Measurements from ENCODE around the gene BTBD3.

The BTBD3 gene

GRCh38 chr20:11901127-11901526 lies 16.6 kb upstream of the BTBD3 start:
- H3K4me3 ChIP-seq (ENCODE audit: low read length): no peak overlapping the region
- 0 out of 2 replicates have a peak, but pooled peaks have one; percentile 1 for TF ChIP-seq CTCF (conservative IDR thresholded peaks at IDR 0.05; ENCODE audit: low read length)
- peak; percentile 89 for DNase-seq (ENCODE audit: low read depth)

GRCh38 chr20:11902285-11902697 lies 15.4 kb upstream of the BTBD3 start:
- no peak for TF ChIP-seq CTCF (conservative IDR thresholded peaks at IDR 0.05; ENCODE audit: low read length)
- peak; percentile 76 for DNase-seq (ENCODE audit: low read depth)
- H3K4me3 ChIP-seq (ENCODE audit: low read length): no peak overlapping the region

- DNase-seq (ENCODE audit: low read depth): peak; percentile 44
- TF ChIP-seq CTCF (conservative IDR thresholded peaks at IDR 0.05; ENCODE audit: low read length): no peak
- H3K4me3 ChIP-seq (ENCODE audit: low read length): no peak overlapping the region
Observed at GRCh38 chr20:11905460-11906179, 12.1 kb upstream of the BTBD3 start.

GRCh38 chr20:11906626-11907480 lies 10.8 kb upstream of the BTBD3 start:
- no peak for DNase-seq (ENCODE audit: low read depth)
- no peak overlapping the region for H3K4me3 ChIP-seq (ENCODE audit: low read length)
- no peak for TF ChIP-seq CTCF (conservative IDR thresholded peaks at IDR 0.05; ENCODE audit: low read length)

GRCh38 chr20:11907621-11908020 lies 10.1 kb upstream of the BTBD3 start:
- TF ChIP-seq CTCF (conservative IDR thresholded peaks at IDR 0.05; ENCODE audit: low read length): no peak

GRCh38 chr20:11912013-11912658 lies 5.6 kb upstream of the BTBD3 start:
- no peak for DNase-seq (ENCODE audit: low read depth)
- TF ChIP-seq CTCF (conservative IDR thresholded peaks at IDR 0.05; ENCODE audit: low read length): peak; percentile 48
- H3K4me3 ChIP-seq (ENCODE audit: low read length): no peak overlapping the region

More at GRCh38 chr20:11907621-11908020, 10.1 kb upstream of the BTBD3 start:
- peak; percentile 13 for DNase-seq (ENCODE audit: low read depth)
- no peak overlapping the region for H3K4me3 ChIP-seq (ENCODE audit: low read length)

Data from AG10803 (cell line).